ENCODE data around the gene VSIG2. TPM values are rescaled to one million over a fixed set of nuclear protein-coding genes. Genes with fewer than 3 reads are reported as not detected.

The VSIG2 gene
- total RNA-seq, 2 donors from 2014 or later: not detected

- no peak overlapping the region for H3K27ac Mint-ChIP-seq
- H3K9me3 Mint-ChIP-seq: no peaks in the 10 kb centered on the region
- DNase-seq (ENCODE audit: low spot score in 2 of 2) (no peak), ATAC-seq (no peak)
- H3K36me3 Mint-ChIP-seq: no peaks in the 10 kb centered on the region
Observed at GRCh38 chr11:124756033-124756752, 4.1 kb upstream of the VSIG2 start.

- ATAC-seq (no peak), DNase-seq (ENCODE audit: low spot score in 2 of 2) (no peak)
- Mint-ChIP-seq H3K36me3 (no peaks in the 10 kb centered on the region), H3K27ac (no peak overlapping the region), H3K9me3 (no peaks in the 10 kb centered on the region)
Observed at GRCh38 chr11:124754710-124755109, 2.7 kb upstream of the VSIG2 start.

- ATAC-seq (no peak), DNase-seq (ENCODE audit: low spot score in 2 of 2) (no peak)
- Mint-ChIP-seq H3K27ac (no peak overlapping the region), H3K9me3 (no peaks in the 10 kb centered on the region), H3K36me3 (no peaks in the 10 kb centered on the region)
Observed at GRCh38 chr11:124754309-124754708, 2.3 kb upstream of the VSIG2 start.

- Mint-ChIP-seq H3K27ac (no peak overlapping the region), H3K9me3 (no peaks in the 10 kb centered on the region), H3K36me3 (no peaks in the 10 kb centered on the region)
- ATAC-seq: no peak
- DNase-seq (ENCODE audit: low spot score in 2 of 2): no peak
Observed at GRCh38 chr11:124753624-124754023, 1.6 kb upstream of the VSIG2 start.

- DNase-seq (ENCODE audit: low spot score in 2 of 2) (no peak), ATAC-seq (no peak)
- Mint-ChIP-seq H3K9me3 (no peaks in the 10 kb centered on the region), H3K27ac (peak overlapping the region in 1 of 2 donors; percentile 14), H3K36me3 (no peaks in the 10 kb centered on the region)
Observed at GRCh38 chr11:124753205-124753604, 1.1 kb upstream of the VSIG2 start.

- Mint-ChIP-seq H3K27ac (no peak overlapping the region), H3K36me3 (no peaks in the 10 kb centered on the region), H3K9me3 (no peaks in the 10 kb centered on the region)
- ATAC-seq (peak in 1 of 2 donors; percentile 26), DNase-seq (ENCODE audit: low spot score in 2 of 2) (no peak)
Observed at GRCh38 chr11:124752471-124753102, 532 bp upstream of the VSIG2 start.

- H3K27ac Mint-ChIP-seq: no peak overlapping the region
- DNase-seq (ENCODE audit: low spot score in 2 of 2) (no peak), ATAC-seq (no peak)
- H3K9me3 Mint-ChIP-seq: no peaks in the 10 kb centered on the region
- no peaks in the 10 kb centered on the region for H3K36me3 Mint-ChIP-seq
Observed at GRCh38 chr11:124751391-124751740, 689 bp downstream of the VSIG2 start.

GRCh38 chr11:124749912-124750311 is 2.1 kb downstream of the VSIG2 start:
- DNase-seq (ENCODE audit: low spot score in 2 of 2): no peak
- no peaks in the 10 kb centered on the region for H3K36me3 Mint-ChIP-seq
- H3K27ac Mint-ChIP-seq: no peak overlapping the region
- ATAC-seq: no peak
- no peaks in the 10 kb centered on the region for H3K9me3 Mint-ChIP-seq

GRCh38 chr11:124748481-124749343 is 3.3 kb downstream of the VSIG2 start:
- H3K9me3 Mint-ChIP-seq: no peaks in the 10 kb centered on the region
- no peaks in the 10 kb centered on the region for H3K36me3 Mint-ChIP-seq
- DNase-seq (ENCODE audit: low spot score in 2 of 2) (no peak), ATAC-seq (no peak)
- H3K27ac Mint-ChIP-seq: no peak overlapping the region

GRCh38 chr11:124748100-124748418 is 4.0 kb downstream of the VSIG2 start:
- Mint-ChIP-seq H3K36me3 (no peaks in the 10 kb centered on the region), H3K9me3 (no peaks in the 10 kb centered on the region), H3K27ac (no peak overlapping the region)
- no peak for DNase-seq (ENCODE audit: low spot score in 2 of 2)
- no peak for ATAC-seq

GRCh38 chr11:124747406-124748099 is 4.5 kb downstream of the VSIG2 start:
- no peak for DNase-seq (ENCODE audit: low spot score in 2 of 2)
- H3K27ac Mint-ChIP-seq: no peak overlapping the region
- no peaks in the 10 kb centered on the region for H3K9me3 Mint-ChIP-seq
- no peak for ATAC-seq
- no peaks in the 10 kb centered on the region for H3K36me3 Mint-ChIP-seq

GRCh38 chr11:124746621-124747243 is 5.3 kb downstream of the VSIG2 start:
- ATAC-seq (peak; percentile 84 to 91), DNase-seq (ENCODE audit: low spot score in 2 of 2) (peak in 1 of 2 donors; percentile 69)
- H3K36me3 Mint-ChIP-seq: no peaks in the 10 kb centered on the region
- no peaks in the 10 kb centered on the region for H3K9me3 Mint-ChIP-seq
- peak overlapping the region; percentile 25 to 26 for H3K27ac Mint-ChIP-seq

- Mint-ChIP-seq H3K27ac (peak overlapping the region; percentile 11 to 25), H3K36me3 (no peaks in the 10 kb centered on the region), H3K9me3 (no peaks in the 10 kb centered on the region)
- ATAC-seq: peak; percentile 13 to 23
- DNase-seq (ENCODE audit: low spot score in 2 of 2): peak in 1 of 2 donors; percentile 47
Observed at GRCh38 chr11:124745835-124746620, 6.0 kb downstream of the VSIG2 start.

- H3K36me3 Mint-ChIP-seq: no peaks in the 10 kb centered on the region
- no peaks in the 10 kb centered on the region for H3K9me3 Mint-ChIP-seq
- no peak for ATAC-seq
- no peak overlapping the region for H3K27ac Mint-ChIP-seq
- no peak for DNase-seq (ENCODE audit: low spot score in 2 of 2)
Observed at GRCh38 chr11:124745270-124745834, 6.7 kb downstream of the VSIG2 start.

- Mint-ChIP-seq H3K27ac (no peak overlapping the region), H3K36me3 (no peaks in the 10 kb centered on the region), H3K9me3 (no peaks in the 10 kb centered on the region)
- DNase-seq (ENCODE audit: low spot score in 2 of 2) (no peak), ATAC-seq (no peak)
Observed at GRCh38 chr11:124743050-124743449, 9.0 kb downstream of the VSIG2 start.

- H3K9me3 Mint-ChIP-seq: no peaks in the 10 kb centered on the region
- DNase-seq (ENCODE audit: low spot score in 2 of 2) (no peak), ATAC-seq (no peak)
- H3K36me3 Mint-ChIP-seq: no peaks in the 10 kb centered on the region
- no peak overlapping the region for H3K27ac Mint-ChIP-seq
Observed at GRCh38 chr11:124742555-124742954, 9.5 kb downstream of the VSIG2 start.

Measured in activated naive CD4-positive, alpha-beta T cell treated with anti-CD3 and anti-CD28 coated beads, Interleukin-2, amount 50 U/mL, for 72 hours (primary cell).